H1 (cell line): ENCODE measurements around the gene PPFIBP2. TPM values are rescaled to one million over a fixed set of nuclear protein-coding genes. Genes with fewer than 3 reads are reported as not detected.

ENCODE experiments used
- CTCF ChIA-PET: fragments of 300-600 bp; sonication (Branson Sonifier 250); formaldehyde crosslinking; loops from one replicate; lab custom pipeline; 2021; ENCODE audit not compliant: partially characterized antibody; lab: Charles Lee
- POLR2A ChIA-PET: fragments of 300-600 bp; sonication (Branson Sonifier 250); formaldehyde crosslinking; loops from one replicate; lab custom pipeline; 2021; ENCODE audit warnings: inconsistent platforms; ENCODE audit not compliant: partially characterized antibody; lab: Charles Lee
- DNase-seq, 2 experiments: peaks; one replicate each; pipeline versions ENCODE4 v3.0.0 to v3.0.0-alpha.2; 2010 to 2022; ENCODE audit warnings: low spot score in 2 of 2, low read depth in 1 of 2, mixed read lengths in 1 of 2
- FAIRE-seq: peaks from 2 replicates; lab custom pipeline; 2011; peaks lifted over from hg19 to GRCh38; lab: Jason Lieb, UNC
- H2AFZ ChIP-seq: 2 replicates; pipeline ENCODE4 v1.8.1; 2012; ENCODE audit warnings: low read length, inconsistent platforms
- H2AK5ac ChIP-seq: 2 replicates; pipeline ENCODE4 v1.6.1; 2013; ENCODE audit warnings: low read depth, low read length
- H2BK120ac ChIP-seq: replicated peaks from 2 replicates; pipeline ENCODE3; 2013; ENCODE audit warnings: low read depth, low read length, inconsistent platforms
- H2BK12ac ChIP-seq: 2 replicates; pipeline ENCODE4 v1.6.1; 2013; ENCODE audit warnings: low read depth, low read length
- H2BK15ac ChIP-seq: 2 replicates; pipeline ENCODE4 v1.6.1; 2013; ENCODE audit warnings: low read length
- H2BK20ac ChIP-seq: 2 replicates; pipeline ENCODE4 v1.6.1; 2013; ENCODE audit warnings: low read length
- H2BK5ac ChIP-seq: 2 replicates; pipeline ENCODE4 v1.6.1; 2013; ENCODE audit warnings: low read depth, low read length
- H3K14ac ChIP-seq: 2 replicates; pipeline ENCODE4 v1.6.1; 2013; ENCODE audit warnings: inconsistent platforms; ENCODE audit not compliant: insufficient read length
- H3K18ac ChIP-seq: 2 replicates; pipeline ENCODE4 v1.6.1; 2013; ENCODE audit warnings: low read length; ENCODE audit errors: extremely low read depth
- H3K23ac ChIP-seq: 2 replicates; pipeline ENCODE4 v1.6.1; 2013; ENCODE audit warnings: inconsistent platforms; ENCODE audit not compliant: insufficient read length
- H3K23me2 ChIP-seq: 2 replicates; pipeline ENCODE4 v1.6.1; 2013; ENCODE audit warnings: low read depth, low read length
- H3K27ac ChIP-seq: 2 replicates; pipeline ENCODE4 v1.6.1; 2011; ENCODE audit warnings: low read depth, low read length, inconsistent platforms
- H3K27me3 ChIP-seq, 4 experiments: replicated peaks in 1 of 4; 1 replicate in 1 of 4; 2 replicates in 3 of 4; pipeline versions ENCODE4 v1.6.1 to v1.8.1; 2011 to 2013; ENCODE audit warnings: low read length in 3 of 4, mild to moderate bottlenecking in 3 of 4, inconsistent platforms in 2 of 4, mixed read lengths in 2 of 4, moderate library complexity in 1 of 4; ENCODE audit not compliant: control insufficient read depth in 3 of 4, insufficient read depth in 3 of 4; ENCODE audit errors: extremely low read depth in 1 of 4
- H3K36me3 ChIP-seq, 4 experiments: 2 replicates each; pipeline versions ENCODE4 v1.6.1 to v1.8.1; 2011 to 2013; ENCODE audit warnings: mild to moderate bottlenecking in 4 of 4, low read length in 3 of 4, moderate library complexity in 2 of 4, control low read depth in 1 of 4, inconsistent platforms in 1 of 4; ENCODE audit not compliant: insufficient read depth in 4 of 4, control insufficient read depth in 2 of 4
- H3K4ac ChIP-seq: replicated peaks from 2 replicates; pipeline ENCODE3; 2013; ENCODE audit warnings: low read length, low read depth, mixed read lengths, inconsistent platforms; ENCODE audit not compliant: insufficient read length
- H3K4me1 ChIP-seq, 4 experiments: replicated peaks in 1 of 4; 1 replicate in 1 of 4; 2 replicates in 3 of 4; pipeline versions ENCODE4 v1.6.1 to v1.8.1; 2011 to 2013; ENCODE audit warnings: low read length in 3 of 4, inconsistent platforms in 2 of 4, mixed read lengths in 1 of 4; ENCODE audit not compliant: insufficient read depth in 4 of 4, control insufficient read depth in 3 of 4
- H3K4me2 ChIP-seq, 2 experiments: 2 replicates each; pipeline versions ENCODE4 v1.6.1 to v1.8.1; 2011 to 2013; ENCODE audit warnings: low read depth in 2 of 2, low read length in 2 of 2, control low read depth in 1 of 2, inconsistent platforms in 1 of 2, mild to moderate bottlenecking in 1 of 2; ENCODE audit not compliant: insufficient read depth in 1 of 2
- H3K4me3 ChIP-seq, 4 experiments: fragments of 200-600, 300-600 bp in 1 of 4; sonication (generic), shearing (Covaris generic), sonication (Bioruptor Twin) in 1 of 4; 2 replicates each; pipeline versions ENCODE4 v1.5.1 to v1.8.1; 2011 to 2016; ENCODE audit warnings: low read length in 4 of 4, low read depth in 3 of 4, control low read depth in 2 of 4, inconsistent platforms in 2 of 4, mild to moderate bottlenecking in 2 of 4, mixed read lengths in 1 of 4, moderate library complexity in 1 of 4; ENCODE audit not compliant: insufficient read depth in 2 of 4; ENCODE audit errors: extremely low read depth in 1 of 4
- H3K56ac ChIP-seq: replicated peaks from 2 replicates; pipeline ENCODE3; 2013; ENCODE audit warnings: low read depth, mild to moderate bottlenecking, mixed read lengths, low read length, inconsistent platforms; ENCODE audit not compliant: insufficient read length
- H3K79me1 ChIP-seq: 2 replicates; pipeline ENCODE4 v1.6.1; 2013; ENCODE audit warnings: low read depth, low read length, control low read depth
- H3K79me2 ChIP-seq, 2 experiments: 2 replicates each; pipeline versions ENCODE4 v1.6.1 to v1.8.1; 2012 to 2013; ENCODE audit warnings: low read length in 2 of 2, mild to moderate bottlenecking in 2 of 2, inconsistent platforms in 1 of 2; ENCODE audit not compliant: insufficient read depth in 2 of 2, control insufficient read depth in 1 of 2
- H3K9ac ChIP-seq, 4 experiments: replicated peaks in 1 of 4; 1 replicate in 1 of 4; 2 replicates in 3 of 4; pipeline versions ENCODE4 v1.6.1 to v1.8.1; 2011 to 2013; ENCODE audit warnings: low read depth in 3 of 4, low read length in 3 of 4, control low read depth in 2 of 4, mild to moderate bottlenecking in 2 of 4, moderate library complexity in 2 of 4, inconsistent platforms in 1 of 4; ENCODE audit errors: extremely low read depth in 1 of 4
- H3K9me3 ChIP-seq, 2 experiments: 2 replicates each; pipeline versions ENCODE4 v1.6.1 to v1.8.1; 2012 to 2013; ENCODE audit warnings: mild to moderate bottlenecking in 2 of 2, moderate library complexity in 2 of 2, control low read depth in 1 of 2, inconsistent platforms in 1 of 2, low read depth in 1 of 2, low read length in 1 of 2, mixed read lengths in 1 of 2; ENCODE audit not compliant: insufficient read depth in 2 of 2
- H4K20me1 ChIP-seq, 2 experiments: replicated peaks in 1 of 2; 2 replicates each; pipeline versions ENCODE3 to v1.8.1; 2011 to 2013; ENCODE audit warnings: inconsistent platforms in 2 of 2, low read length in 2 of 2, mild to moderate bottlenecking in 1 of 2; ENCODE audit not compliant: insufficient read depth in 2 of 2, control insufficient read depth in 1 of 2
- H4K5ac ChIP-seq: 2 replicates; pipeline ENCODE4 v1.6.1; 2013; ENCODE audit warnings: low read length, low read depth, mixed read lengths, inconsistent platforms; ENCODE audit not compliant: insufficient read length
- H4K8ac ChIP-seq: 2 replicates; pipeline ENCODE4 v1.8.0; 2013; ENCODE audit warnings: mild to moderate bottlenecking, moderate library complexity, low read length, inconsistent platforms; ENCODE audit not compliant: insufficient read depth; ENCODE audit errors: extremely low read depth
- H4K91ac ChIP-seq: replicated peaks from 2 replicates; pipeline ENCODE3; 2013; ENCODE audit warnings: low read length, mixed read lengths, inconsistent platforms; ENCODE audit not compliant: insufficient read length
- EGR1 ChIP-seq: IDR thresholded peaks from 2 replicates; pipeline ENCODE4 v1.6.1; 2011; ENCODE audit warnings: low read depth, low read length, borderline replicate concordance
- EP300 ChIP-seq, 2 experiments: IDR thresholded peaks; 1 replicate in 1 of 2; 2 replicates in 1 of 2; pipeline ENCODE4 v1.6.1; 2011 to 2012; ENCODE audit warnings: low read depth in 2 of 2, low read length in 2 of 2, mild to moderate bottlenecking in 2 of 2, borderline replicate concordance in 1 of 2, inconsistent platforms in 1 of 2, moderate library complexity in 1 of 2
- GTF2F1 ChIP-seq: IDR thresholded peaks from 2 replicates; pipeline ENCODE4 v1.6.1; 2012; ENCODE audit warnings: low read depth, low read length, improper control_type of control experiment, borderline replicate concordance
- HDAC6 ChIP-seq: IDR thresholded peaks from one replicate; pipeline ENCODE4 v1.7.1; 2012; ENCODE audit warnings: low read depth, mild to moderate bottlenecking, inconsistent platforms, low read length, moderate library complexity
- KDM1A ChIP-seq: fragments of 200-600, 300-600 bp; sonication (generic); IDR thresholded peaks from 2 replicates; pipeline ENCODE4 v1.7.1; 2016; ENCODE audit warnings: mild to moderate bottlenecking, low read length, borderline replicate concordance
- RFX5 ChIP-seq: IDR thresholded peaks from 2 replicates; pipeline ENCODE4 v1.6.1; 2011; ENCODE audit warnings: low read depth, low read length, improper control_type of control experiment, borderline replicate concordance
- RXRA ChIP-seq: IDR thresholded peaks from 2 replicates; pipeline ENCODE4 v1.6.1; 2011; ENCODE audit warnings: low read depth, mild to moderate bottlenecking, low read length, moderate library complexity; ENCODE audit not compliant: insufficient read depth
- SP1 ChIP-seq: IDR thresholded peaks from 2 replicates; pipeline ENCODE4 v1.6.1; 2011; ENCODE audit warnings: low read depth, low read length
- SP4 ChIP-seq: IDR thresholded peaks from 2 replicates; pipeline ENCODE4 v1.6.1; 2012; ENCODE audit warnings: low read length, inconsistent platforms
- TEAD4 ChIP-seq: IDR thresholded peaks from 2 replicates; pipeline ENCODE4 v1.6.1; 2012; ENCODE audit warnings: low read depth, low read length, inconsistent platforms, mixed read lengths
- WGBS, 2 experiments: shearing (Covaris generic) in 1 of 2; methylation state at CpG; one replicate each; pipeline versions ENCODE4 v1.1.6 to v1.1.7; 2013 to 2015; ENCODE audit warnings: low lambda C conversion rate in 2 of 2, mixed read lengths in 2 of 2, inconsistent platforms in 1 of 2, low coverage in 1 of 2, missing lambda C conversion rate in 1 of 2; ENCODE audit not compliant: insufficient replicate concordance in 2 of 2, insufficient coverage in 1 of 2, insufficient read length in 1 of 2; ENCODE audit errors: extremely low coverage in 1 of 2, missing lambda C conversion rate in 1 of 2; 5-methylcytosine and 5-hydroxymethylcytosine counted together
- polyA plus RNA-seq, 7 experiments: library from polyadenylated mRNA; depleted of rRNA in 3 of 7; stranded (reverse) in 5 of 7; unstranded in 2 of 7; fragments of >200 nt in 5 of 7; fragments of 200-250 nt in 2 of 7; gene quantifications; 1 replicate in 5 of 7; 2 replicates in 1 of 7; 4 replicates in 1 of 7; pipeline versions ENCODE4 v1.2.1 to v1.2.3, GENCODE V29; 2011 to 2013; ENCODE audit warnings: missing spikeins in 2 of 7, mixed read lengths in 2 of 7
- total RNA-seq: library from RNA; stranded (reverse); fragmentation: NEBNext Ultra II Directional; extraction: Animal tissue kit (Norgen Biotek cat#: 25700); gene quantifications from 2 replicates; pipeline ENCODE4 v1.2.1, GENCODE V29; 2021

Gene PPFIBP2
- total and polyA plus RNA-seq, 2 of the 8 experiments (the other 6 are each of a cell fraction or from before 2014, with no cell fraction given) = 5.5 to 9.8 TPM

DNA sequence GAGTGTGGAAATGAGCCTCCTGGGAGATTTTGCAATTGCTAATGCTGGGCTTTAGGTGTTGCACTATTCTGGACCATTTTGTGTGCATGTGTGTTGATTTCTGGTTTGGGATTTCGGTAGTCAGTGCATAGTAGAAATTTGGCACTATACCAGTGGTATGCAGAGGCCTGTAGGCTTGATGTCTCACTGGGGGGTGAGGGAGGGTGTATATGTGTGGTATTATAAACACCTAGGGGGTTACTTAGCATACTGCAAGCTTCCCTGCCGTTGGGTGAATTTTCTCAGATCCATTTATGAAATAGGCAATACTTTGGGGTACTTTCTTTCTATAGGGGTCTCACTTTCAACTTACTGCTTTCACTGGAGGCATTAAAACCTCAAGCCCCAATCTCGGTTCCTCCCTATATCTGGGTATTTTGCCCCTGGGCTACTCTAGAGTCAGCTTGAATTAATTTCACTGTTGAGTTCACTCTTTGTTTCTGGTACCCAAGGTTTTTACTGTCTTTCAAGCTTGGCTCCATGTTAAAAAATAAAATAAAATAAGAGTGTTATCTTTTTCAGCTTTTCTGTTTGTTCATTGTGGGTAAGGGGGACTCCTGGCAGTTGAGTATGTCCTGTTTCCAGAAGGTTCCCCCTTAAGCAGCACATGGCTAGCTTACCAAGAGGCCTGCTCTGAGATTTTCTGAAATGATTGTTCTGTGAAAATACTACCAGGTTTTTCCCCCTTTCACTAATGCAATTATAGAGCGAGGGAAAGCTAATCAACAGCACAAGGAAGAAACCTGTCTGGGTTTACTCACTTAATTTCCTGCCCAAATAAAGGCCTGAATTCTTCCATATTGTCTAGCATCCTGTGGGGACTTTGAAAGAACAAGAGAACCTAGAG, 45.8 kb downstream of the PPFIBP2 start:
- H3K79me1 ChIP-seq = no peaks in the 10 kb centered on the region
- ChIA-PET POLR2A (no interaction called here), CTCF (interaction anchor here (1.1 to 4.2 kb wide), 8 partner anchors 8 to 106 kb away, joined by 3 to 28 read pairs (median 8); no protein-coding TSS in a partner anchor)
- no peak overlapping the region for H2AK5ac ChIP-seq
- DNase-seq (no peak), FAIRE-seq (no peak)
- no peak overlapping the region for H4K5ac ChIP-seq
- no peak overlapping the region for H4K91ac ChIP-seq
- H2BK15ac ChIP-seq = no peak overlapping the region
- no peak overlapping the region for H4K8ac ChIP-seq
- TF ChIP-seq TEAD4 (no peak), SP1 (no peak), EP300 (IDR thresholded peaks at IDR 0.05; ENCODE audit: borderline replicate concordance in 1 of 2, low read depth in 2 of 2, low read length in 2 of 2) (no peak), SP4 (no peak), KDM1A (no peak), RXRA (no peak), HDAC6 (no peak), GTF2F1 (no peak), RFX5 (no peak), EGR1 (no peak)
- H3K9me3 ChIP-seq = no peaks in the 10 kb centered on the region
- H3K4ac ChIP-seq = no peak overlapping the region
- H3K14ac ChIP-seq = no peak overlapping the region
- no peak overlapping the region for H3K27ac ChIP-seq
- H2BK20ac ChIP-seq = no peak overlapping the region
- no peak overlapping the region for H3K18ac ChIP-seq
- no peak overlapping the region for H3K4me3 ChIP-seq
- H2BK120ac ChIP-seq = no peak overlapping the region
- peaks cover 0 to 3% (median 0%) of the 10 kb centered on the region in 4 experiments; a peak in 2 of 7 replicates for H3K4me1 ChIP-seq
- H3K36me3 ChIP-seq = no peaks in the 10 kb centered on the region
- H2AFZ ChIP-seq = no peak overlapping the region; the same call in 1 of the 2 replicates
- H2BK12ac ChIP-seq = no peak overlapping the region
- no peaks in the 10 kb centered on the region for H3K27me3 ChIP-seq
- peak overlapping the region; percentile 46 for H3K56ac ChIP-seq
- H3K79me2 ChIP-seq = no peaks in the 10 kb centered on the region
- H3K9ac ChIP-seq = no peak overlapping the region
- WGBS, 2 experiments = 92% methylated on average over 4 of the region's 4 CpGs; no CpG with 5 or more reads in 1 of the 2 experiments
- peaks cover 0 to 2% of the 10 kb centered on the region in 2 experiments for H4K20me1 ChIP-seq
- no peak overlapping the region for H2BK5ac ChIP-seq
- H3K23me2 ChIP-seq = no peaks in the 10 kb centered on the region
- H3K23ac ChIP-seq = no peak overlapping the region
- H3K4me2 ChIP-seq = no peak overlapping the region
